ENCODE data around the gene MBD1.
"Not testable (repeated sequence)": the region's sequence is repeated elsewhere in the genome, so short reads cannot be mapped to it uniquely, and the experiment has no call there.

Gene MBD1

GRCh38 chr18:50250935-50251334 is 30.4 kb downstream of the MBD1 start:
- Histone ChIP-seq H3K36me3 (replicated peaks) (no peaks in the 10 kb centered on the region), H3K27ac (no peak overlapping the region), H3K27me3 (replicated peaks) (no peaks in the 10 kb centered on the region), H3K4me3 (ENCODE audit: low read depth, low read length) (no peak overlapping the region)
- in situ Hi-C loops (cut with HindIII; ENCODE audit: low pct_ligation_motif_present, low sequenced_read_pairs), result no loop called here
- DNase-seq, result no peak
- TF ChIP-seq CTCF (IDR thresholded peaks at IDR 0.05; ENCODE audit: low read depth, low read length, missing control alignments), result no peak

GRCh38 chr18:50249576-50249975 is 31.7 kb downstream of the MBD1 start:
- Histone ChIP-seq H3K27ac (no peak overlapping the region), H3K27me3 (replicated peaks) (no peaks in the 10 kb centered on the region), H3K4me3 (ENCODE audit: low read depth, low read length) (no peak overlapping the region), H3K36me3 (replicated peaks) (no peaks in the 10 kb centered on the region)
- no peak for TF ChIP-seq CTCF (IDR thresholded peaks at IDR 0.05; ENCODE audit: low read depth, low read length, missing control alignments)
- in situ Hi-C loops (cut with HindIII; ENCODE audit: low pct_ligation_motif_present, low sequenced_read_pairs), result no loop called here
- DNase-seq, result no peak

- in situ Hi-C loops (cut with HindIII; ENCODE audit: low pct_ligation_motif_present, low sequenced_read_pairs), result no loop called here
- H3K27ac ChIP-seq, result no peak overlapping the region
- no peaks in the 10 kb centered on the region for H3K27me3 ChIP-seq (replicated peaks)
These were observed 33.8 kb downstream of the MBD1 start for GRCh38 chr18:50247561-50247960.

GRCh38 chr18:50241768-50242167 is 39.6 kb downstream of the MBD1 start:
- H3K36me3 ChIP-seq (replicated peaks); H3K4me3 ChIP-seq (ENCODE audit: low read depth, low read length); H3K27me3 ChIP-seq (replicated peaks); H3K27ac ChIP-seq; in situ Hi-C loops (cut with HindIII; ENCODE audit: low pct_ligation_motif_present, low sequenced_read_pairs): not testable (repeated sequence)
- DNase-seq, result peak; percentile 16

More at GRCh38 chr18:50247561-50247960, 33.8 kb downstream of the MBD1 start:
- Histone ChIP-seq H3K36me3 (replicated peaks) (no peaks in the 10 kb centered on the region), H3K4me3 (ENCODE audit: low read depth, low read length) (no peak overlapping the region)
- TF ChIP-seq CTCF (IDR thresholded peaks at IDR 0.05; ENCODE audit: low read depth, low read length, missing control alignments), result no peak
- no peak for DNase-seq

- Histone ChIP-seq H3K27ac (no peak overlapping the region), H3K4me3 (ENCODE audit: low read depth, low read length) (no peak overlapping the region)
These were observed 41.2 kb downstream of the MBD1 start for GRCh38 chr18:50240080-50240563.

GRCh38 chr18:50232419-50232818 is 48.9 kb downstream of the MBD1 start:
- no peak for DNase-seq
- H3K27me3 ChIP-seq (replicated peaks), result no peaks in the 10 kb centered on the region

More at GRCh38 chr18:50240080-50240563, 41.2 kb downstream of the MBD1 start:
- TF ChIP-seq CTCF (IDR thresholded peaks at IDR 0.05; ENCODE audit: low read depth, low read length, missing control alignments), result no peak
- no peaks in the 10 kb centered on the region for H3K36me3 ChIP-seq (replicated peaks)
- in situ Hi-C loops (cut with HindIII; ENCODE audit: low pct_ligation_motif_present, low sequenced_read_pairs), result no loop called here
- no peaks in the 10 kb centered on the region for H3K27me3 ChIP-seq (replicated peaks)
- no peak for DNase-seq

More at GRCh38 chr18:50232419-50232818, 48.9 kb downstream of the MBD1 start:
- no peaks in the 10 kb centered on the region for H3K36me3 ChIP-seq (replicated peaks)
- H3K4me3 ChIP-seq (ENCODE audit: low read depth, low read length), result no peak overlapping the region
- H3K27ac ChIP-seq, result no peak overlapping the region
- no peak for TF ChIP-seq CTCF (IDR thresholded peaks at IDR 0.05; ENCODE audit: low read depth, low read length, missing control alignments)
- in situ Hi-C loops (cut with HindIII; ENCODE audit: low pct_ligation_motif_present, low sequenced_read_pairs), result no loop called here
